Measurements from ENCODE around the gene MXD1.
"Not testable (repeated sequence)": the region's sequence is repeated elsewhere in the genome, so short reads cannot be mapped to it uniquely, and the experiment has no call there.

MXD1 gene

GRCh38 chr2:69933254-69933828 is 18.4 kb downstream of the MXD1 start:
- DNase-seq (ENCODE audit: low read depth in 2 of 2), result no peak

GRCh38 chr2:69933839-69934613 is 19.1 kb downstream of the MXD1 start:
- peak in 1 of 2 donors; percentile 15 for DNase-seq (ENCODE audit: low read depth in 2 of 2)

GRCh38 chr2:69934614-69934908 is 19.7 kb downstream of the MXD1 start:
- no peak for DNase-seq (ENCODE audit: low read depth in 2 of 2)

GRCh38 chr2:69935011-69935410 is 20.1 kb downstream of the MXD1 start:
- no peak for DNase-seq (ENCODE audit: low read depth in 2 of 2)

GRCh38 chr2:69936906-69937305 is 22.0 kb downstream of the MXD1 start:
- DNase-seq (ENCODE audit: low read depth in 2 of 2), result no peak

- DNase-seq (ENCODE audit: low read depth in 2 of 2), result no peak
Observed at GRCh38 chr2:69937968-69938367, 23.1 kb downstream of the MXD1 start.

- no peak for DNase-seq (ENCODE audit: low read depth in 2 of 2)
Observed at GRCh38 chr2:69939722-69940121, 24.8 kb downstream of the MXD1 start.

- DNase-seq (ENCODE audit: low read depth in 2 of 2), result no peak
Observed at GRCh38 chr2:69940691-69941090, 25.8 kb downstream of the MXD1 start.

GRCh38 chr2:69943000-69943842 is 28.3 kb downstream of the MXD1 start:
- no peak for DNase-seq (ENCODE audit: low read depth in 2 of 2)

- no peak for DNase-seq (ENCODE audit: low read depth in 2 of 2)
Observed at GRCh38 chr2:69943843-69944525, 29.1 kb downstream of the MXD1 start.

- no peak for DNase-seq (ENCODE audit: low read depth in 2 of 2)
Observed at GRCh38 chr2:69944756-69945155, 29.8 kb downstream of the MXD1 start.

GRCh38 chr2:69945441-69945840 is 30.5 kb downstream of the MXD1 start:
- no peak for DNase-seq (ENCODE audit: low read depth in 2 of 2)

GRCh38 chr2:69945941-69946340 is 31.0 kb downstream of the MXD1 start:
- no peak for DNase-seq (ENCODE audit: low read depth in 2 of 2)

- DNase-seq (ENCODE audit: low read depth in 2 of 2), result peak in 1 of 2 donors; percentile 37
Observed at GRCh38 chr2:69946351-69947324, 31.7 kb downstream of the MXD1 start.

- no peak for DNase-seq (ENCODE audit: low read depth in 2 of 2)
Observed at GRCh38 chr2:69947325-69947931, 32.5 kb downstream of the MXD1 start.

GRCh38 chr2:69948032-69948962 is 33.4 kb downstream of the MXD1 start:
- no peak for DNase-seq (ENCODE audit: low read depth in 2 of 2)

GRCh38 chr2:69948963-69949645 is 34.2 kb downstream of the MXD1 start:
- no peak for DNase-seq (ENCODE audit: low read depth in 2 of 2)

GRCh38 chr2:69950241-69950640 is 35.3 kb downstream of the MXD1 start:
- DNase-seq (ENCODE audit: low read depth in 2 of 2), result no peak

GRCh38 chr2:69950671-69951070 is 35.8 kb downstream of the MXD1 start:
- not testable (repeated sequence) for DNase-seq (ENCODE audit: low read depth in 2 of 2)

All from stimulated activated CD8-positive, alpha-beta memory T cell treated with anti-CD3 and anti-CD28 coated beads, Interleukin-15, amount 100 ng/mL, for 48 hours (primary cell).